NAMALWA (cell line): ENCODE measurements around the gene KCNG2.

Source experiments
- DNase-seq: peaks from one replicate; pipeline ENCODE4 v3.0.0-alpha.2; 2015; ENCODE audit warnings: low spot score

The KCNG2 gene

GRCh38 chr18:79819968-79820351 is 22.2 kb downstream of the KCNG2 start:
- peak; percentile 80 for DNase-seq

DNA sequence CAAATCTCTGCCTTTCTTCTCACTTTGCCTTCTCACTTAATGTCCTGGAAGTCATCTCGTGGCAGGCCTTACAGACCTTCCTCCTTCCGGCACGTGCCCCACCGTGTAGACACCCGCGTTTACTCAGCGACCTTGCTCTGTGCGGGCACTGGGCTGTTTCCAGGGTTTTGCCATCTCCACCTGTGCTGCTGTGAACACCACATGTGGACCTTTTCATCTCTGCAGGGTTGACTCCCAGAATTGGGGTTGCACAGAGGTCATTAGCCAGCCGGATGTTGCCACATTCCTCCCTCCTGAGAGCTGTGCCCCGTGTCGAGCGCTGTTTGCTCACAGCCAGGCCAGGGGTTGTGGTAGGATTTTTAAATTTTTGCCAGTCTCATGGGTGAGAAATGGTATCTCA is 25.4 kb downstream of the KCNG2 start:
- DNase-seq: no peak

DNA sequence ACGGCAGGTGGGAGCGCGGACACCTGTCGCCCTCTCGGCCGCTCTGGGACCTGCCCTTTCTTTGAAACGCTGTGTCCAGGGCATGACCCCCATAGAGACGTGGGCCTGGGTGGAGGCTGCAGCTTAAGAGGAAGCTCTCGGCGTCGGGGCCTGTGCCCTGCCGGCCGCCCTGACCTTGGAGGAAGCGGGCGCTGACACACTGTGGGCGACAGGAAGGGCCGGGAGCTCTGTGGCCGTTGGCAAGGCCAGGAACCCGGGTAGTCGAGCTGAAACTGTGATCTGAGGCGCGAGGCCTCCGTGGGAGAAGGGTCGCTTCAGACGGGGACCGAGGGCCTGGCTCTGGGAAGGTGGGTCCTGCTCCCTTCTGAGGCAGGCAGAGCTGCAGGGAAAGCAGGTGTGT is 28.2 kb downstream of the KCNG2 start:
- no peak for DNase-seq

DNA sequence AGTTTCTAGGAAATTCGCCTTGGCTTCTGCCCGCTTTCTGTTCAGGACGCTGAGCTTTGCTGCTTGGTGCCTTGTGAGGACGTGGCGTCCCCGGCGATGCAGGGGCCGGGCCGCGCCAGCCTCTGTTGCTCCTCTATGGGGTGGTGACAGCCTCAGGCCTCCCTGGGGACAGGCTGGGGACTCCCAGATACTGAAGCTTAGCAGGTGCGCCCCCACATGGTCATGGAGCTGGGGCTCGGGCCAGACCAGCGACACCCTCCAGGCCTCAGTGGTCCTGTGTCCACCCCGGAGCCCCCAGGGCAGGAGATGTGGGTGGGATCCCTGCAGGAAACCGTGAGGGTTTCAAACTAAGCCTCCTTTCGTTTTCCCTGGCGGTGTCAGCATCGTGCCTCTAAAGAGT is 29.2 kb downstream of the KCNG2 start:
- DNase-seq: peak; percentile 30

DNA sequence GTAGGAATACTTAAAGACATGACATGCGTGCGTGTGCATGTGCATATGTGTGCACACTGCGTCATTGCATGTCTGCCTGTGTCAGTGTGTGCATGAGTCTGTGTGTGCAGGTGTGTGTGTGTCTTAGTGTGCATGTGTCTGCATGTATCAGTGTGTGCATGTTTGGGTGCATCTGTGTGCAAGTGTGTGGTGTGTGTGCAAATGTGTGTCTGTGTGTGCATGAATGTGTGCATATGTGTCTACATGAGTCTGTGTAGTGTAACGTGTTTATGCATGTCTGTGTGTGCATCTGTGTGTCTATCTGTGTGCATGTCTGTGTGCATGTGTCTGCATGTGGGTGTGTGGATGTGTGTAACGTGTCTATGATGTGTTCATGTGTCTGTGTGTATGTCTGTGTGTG is 30.5 kb downstream of the KCNG2 start:
- no peak for DNase-seq

GRCh38 chr18:79829136-79829854 is 31.6 kb downstream of the KCNG2 start:
- no peak for DNase-seq

- no peak for DNase-seq
Measured at GRCh38 chr18:79832169-79832568, 34.4 kb downstream of the KCNG2 start.

DNA sequence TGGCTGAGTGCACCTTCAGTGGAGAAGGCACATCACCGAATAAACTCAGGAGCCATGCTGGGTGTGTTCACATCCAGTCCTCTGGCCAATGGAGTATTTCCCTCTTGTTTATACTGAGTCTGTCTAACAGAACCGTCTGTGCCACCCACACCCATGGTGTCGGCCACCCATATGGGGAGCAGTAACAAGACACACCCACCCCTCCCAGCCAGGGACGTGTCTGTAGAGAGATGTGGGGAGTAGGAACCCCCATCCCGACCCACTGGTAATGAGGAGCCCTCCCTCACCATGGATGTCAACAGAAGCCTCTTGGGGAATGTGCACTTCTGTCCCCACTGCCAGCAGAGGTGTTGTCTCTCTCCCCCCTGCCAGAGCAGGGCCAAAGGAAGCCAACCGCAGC is 37.1 kb downstream of the KCNG2 start:
- DNase-seq: no peak

- DNase-seq: no peak
Measured at GRCh38 chr18:79841936-79842335, 44.2 kb downstream of the KCNG2 start.

- no peak for DNase-seq
Measured at GRCh38 chr18:79844999-79845563, 47.3 kb downstream of the KCNG2 start.

DNA sequence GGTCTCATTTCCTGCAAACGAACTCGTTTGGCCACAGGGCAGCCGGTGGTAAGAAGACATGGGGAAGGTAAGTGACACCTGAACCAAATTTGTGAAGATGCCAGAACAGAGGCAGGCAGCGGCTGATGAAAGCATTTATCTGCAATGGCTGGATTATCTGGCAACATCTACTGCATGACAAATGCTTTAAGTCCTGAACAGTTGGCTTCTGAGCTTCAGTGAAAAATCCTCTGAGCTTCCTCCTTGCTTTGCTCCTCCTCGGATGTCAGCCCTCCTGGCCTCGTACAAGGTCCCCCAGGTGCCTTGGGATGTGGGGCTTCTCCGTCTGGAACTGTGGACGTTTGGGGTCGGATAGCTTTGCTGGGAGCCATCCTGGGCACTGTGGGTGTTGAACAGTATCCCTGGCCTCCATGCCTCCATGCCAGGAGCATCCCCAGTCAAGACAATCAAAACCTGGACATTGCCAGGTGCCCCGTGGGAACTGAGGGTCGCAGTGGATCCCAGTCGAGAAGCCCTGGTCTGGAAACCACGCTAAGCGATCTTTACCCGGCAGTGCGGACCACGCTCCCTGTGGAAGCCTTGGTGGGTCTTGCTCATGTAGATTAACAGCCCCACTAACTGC is 49.3 kb downstream of the KCNG2 start:
- no peak for DNase-seq

GRCh38 chr18:79847606-79848293 is 50.0 kb downstream of the KCNG2 start:
- no peak for DNase-seq

- no peak for DNase-seq
Measured at GRCh38 chr18:79848294-79848578, 50.5 kb downstream of the KCNG2 start.

GRCh38 chr18:79848579-79849327 is 51.0 kb downstream of the KCNG2 start:
- no peak for DNase-seq

DNA sequence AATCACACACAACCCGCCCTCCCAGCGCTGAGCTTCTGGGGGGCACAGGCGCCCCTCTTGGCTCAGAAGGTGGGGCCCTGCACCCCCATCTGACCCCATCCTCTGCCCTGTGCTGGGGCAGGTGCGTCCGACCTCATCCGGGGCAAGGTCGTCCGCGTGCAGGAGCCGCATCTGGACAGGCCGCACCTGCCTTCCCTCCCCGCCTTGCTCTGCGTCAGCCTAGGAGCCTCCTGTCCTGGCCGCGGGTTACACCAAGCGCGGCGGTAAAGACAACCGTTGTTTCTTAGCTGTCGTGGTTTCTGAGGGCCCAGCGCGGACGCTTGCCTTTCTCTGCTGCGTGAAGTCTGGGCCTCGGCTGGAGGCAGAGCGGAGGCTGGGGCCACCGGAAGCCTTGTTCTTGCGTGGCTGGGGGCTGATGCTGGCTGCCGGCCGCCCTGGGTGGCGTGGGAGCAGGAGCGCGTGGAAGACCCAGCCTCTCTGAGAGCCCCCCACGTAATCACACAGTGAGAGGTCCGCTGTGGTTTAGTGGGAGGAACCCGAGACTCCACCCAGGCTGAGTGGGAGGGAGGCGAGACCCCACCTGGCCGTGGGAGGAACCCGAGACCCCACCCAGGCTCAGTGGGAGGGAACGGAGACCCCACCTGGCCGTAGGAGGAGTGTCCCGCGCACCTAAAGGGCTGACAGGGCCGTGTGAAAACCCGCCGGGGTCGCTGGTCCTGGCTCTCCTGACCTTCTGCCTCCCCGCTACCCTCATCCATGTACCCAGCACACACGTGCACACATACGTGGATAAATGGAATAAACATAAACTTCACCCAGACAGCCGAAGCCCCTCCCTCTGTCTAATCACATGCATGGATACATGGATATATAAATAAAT is 51.8 kb downstream of the KCNG2 start:
- no peak for DNase-seq

- DNase-seq: no peak
Measured at GRCh38 chr18:79850731-79851130, 53.0 kb downstream of the KCNG2 start.

DNA sequence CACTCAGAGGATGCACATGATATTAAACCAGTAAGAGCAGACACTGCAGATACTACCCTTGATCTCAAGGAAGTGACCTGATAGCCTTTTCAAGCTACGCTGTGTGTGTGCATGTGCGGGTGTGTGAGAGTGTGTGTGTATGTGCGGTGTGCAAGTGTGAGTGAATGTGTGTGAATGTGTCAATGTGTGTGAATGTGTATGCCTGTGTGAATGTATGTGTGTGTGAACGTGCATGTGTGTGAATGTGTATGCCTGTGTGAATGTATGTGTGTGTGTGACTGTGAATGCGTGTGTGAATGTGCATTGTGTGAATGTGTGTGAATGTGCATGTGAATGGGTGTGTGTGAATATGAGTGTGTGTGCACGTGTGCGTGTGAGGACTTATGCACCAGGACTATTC is 53.8 kb downstream of the KCNG2 start:
- DNase-seq: no peak

DNA sequence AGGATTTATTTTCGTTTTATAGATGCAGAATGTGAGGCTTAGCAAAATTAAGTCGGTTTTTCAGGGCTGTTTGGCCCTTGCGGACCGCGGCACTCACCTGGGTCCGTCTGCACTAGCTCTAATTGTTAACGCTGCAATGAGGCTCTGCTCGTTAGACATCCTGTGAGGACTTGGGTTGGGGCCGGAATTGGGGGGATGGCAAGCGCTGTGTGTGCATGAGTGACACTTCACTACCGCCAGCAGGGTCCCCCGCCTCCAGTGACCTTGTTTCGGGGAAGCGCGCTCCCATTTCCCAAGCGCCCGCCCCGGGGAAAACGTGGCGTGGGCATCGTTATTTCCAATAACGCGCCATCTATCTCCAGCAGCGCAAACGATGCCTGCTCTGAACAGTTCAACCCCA is 54.2 kb downstream of the KCNG2 start:
- no peak for DNase-seq

GRCh38 chr18:79852561-79853302 is 55.0 kb downstream of the KCNG2 start:
- DNase-seq: no peak

DNA sequence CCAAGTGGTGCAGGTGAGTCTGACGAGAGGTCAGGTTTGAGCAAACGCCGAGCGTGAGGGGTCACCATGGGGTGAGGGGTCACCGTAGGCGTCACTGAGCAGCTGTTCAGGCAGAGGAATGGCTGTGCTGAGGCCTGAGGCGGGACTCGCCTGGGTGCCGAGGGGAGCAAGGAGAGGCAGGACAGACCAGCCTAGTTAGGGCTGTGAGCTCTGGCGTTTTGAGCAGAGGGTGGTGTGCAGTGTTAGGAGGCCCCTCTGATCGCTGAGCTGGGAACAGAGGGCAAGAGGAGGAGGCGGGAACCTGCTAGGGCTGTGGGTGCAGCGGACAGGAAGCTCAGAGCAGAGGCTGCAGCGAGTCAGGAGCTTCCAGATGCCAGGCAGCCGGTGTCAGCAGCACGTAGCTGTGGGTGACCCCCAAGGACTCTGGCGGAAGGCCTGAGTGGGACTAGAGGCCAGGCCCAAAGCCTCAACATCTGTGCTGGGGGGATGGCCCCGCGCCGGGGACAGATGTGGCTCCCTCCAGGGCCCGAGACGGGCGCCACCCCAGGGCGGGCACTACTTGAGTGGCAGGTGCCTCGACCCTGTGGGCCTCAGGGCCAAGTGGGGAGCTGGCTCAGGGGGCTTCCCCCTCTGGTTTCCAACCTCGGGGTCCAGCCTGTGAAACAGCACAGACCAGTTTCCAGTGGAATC is 55.7 kb downstream of the KCNG2 start:
- DNase-seq: no peak
